MG63 (cell line): ENCODE measurements around the gene UGT2A2. TPM values are rescaled to one million over a fixed set of nuclear protein-coding genes. Genes with fewer than 3 reads are reported as not detected.

ENCODE experiments used
- DNase-seq: peaks from one replicate; pipeline ENCODE4 v3.0.0-alpha.2; 2020
- H3K27me3 ChIP-seq: fragments of 250-450 bp; sonication (Bioruptor Pico); 2 replicates; pipeline ENCODE4 v1.5.1; 2020; ENCODE audit warnings: mild to moderate bottlenecking, moderate library complexity
- H3K36me3 ChIP-seq: fragments of 250-450 bp; sonication (Bioruptor Pico); 2 replicates; pipeline ENCODE4 v1.5.1; 2020; ENCODE audit warnings: mild to moderate bottlenecking, moderate library complexity
- H3K4me3 ChIP-seq: fragments of 250-450 bp; sonication (Bioruptor Pico); 2 replicates; pipeline ENCODE4 v1.5.1; 2020; ENCODE audit warnings: mild to moderate bottlenecking, moderate library complexity
- H3K9me3 ChIP-seq: fragments of 250-450 bp; sonication (Bioruptor Pico); 2 replicates; pipeline ENCODE4 v1.5.1; 2020; ENCODE audit warnings: mild to moderate bottlenecking, moderate library complexity
- total RNA-seq: library from RNA; depleted of rRNA; stranded (reverse); fragments of >200 nt; shearing (Covaris generic); gene quantifications from 2 replicates; pipeline ENCODE4 v1.2.3, GENCODE V29; 2014; ENCODE audit warnings: low replicate concordance; rRNA removed

Gene UGT2A2
- total RNA-seq, 1 experiment from 2014 or later: not detected

DNA sequence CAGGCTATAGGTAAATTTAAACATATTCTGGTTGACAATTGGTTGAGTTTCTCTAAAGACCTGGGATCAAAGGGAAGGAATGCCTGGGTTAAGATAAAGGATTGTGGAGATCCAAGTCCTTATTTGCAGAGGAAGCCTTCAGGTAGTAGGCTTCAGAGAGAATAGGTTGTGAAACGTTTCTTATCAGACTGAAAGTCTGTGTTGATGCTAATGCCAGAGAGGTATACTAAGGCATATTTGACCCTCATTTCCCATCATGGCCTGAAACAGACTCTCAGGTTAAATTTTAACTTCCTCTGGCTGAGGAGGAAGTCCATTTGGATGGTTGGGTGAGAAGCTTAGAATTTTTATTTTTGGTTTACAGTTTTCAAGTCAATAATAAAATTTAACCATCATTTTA is 48.1 kb downstream of the UGT2A2 start:
- DNase-seq: no peak
- H3K9me3 ChIP-seq: no peaks in the 10 kb centered on the region
- H3K27me3 ChIP-seq: no peaks in the 10 kb centered on the region
- no peaks in the 10 kb centered on the region for H3K36me3 ChIP-seq
- H3K4me3 ChIP-seq: no peak overlapping the region

DNA sequence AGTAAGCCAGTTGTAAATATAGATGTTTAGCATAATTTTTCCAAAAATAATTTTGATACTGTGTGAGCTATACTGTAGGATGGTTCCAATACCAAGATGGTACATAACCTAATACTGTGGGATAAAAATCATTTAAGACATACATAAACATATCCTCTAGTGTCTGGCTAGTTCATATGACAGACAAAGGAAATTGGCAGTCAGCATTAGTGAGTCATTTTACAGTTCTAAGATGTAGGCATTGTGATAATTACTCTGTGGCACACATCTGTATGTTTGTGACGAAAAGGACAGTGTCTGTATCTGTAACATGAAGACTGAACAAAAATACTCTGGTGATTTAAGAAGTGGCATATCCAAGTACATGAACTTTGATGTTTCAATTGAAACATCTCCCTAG is 49.6 kb downstream of the UGT2A2 start:
- no peak overlapping the region for H3K4me3 ChIP-seq

DNA sequence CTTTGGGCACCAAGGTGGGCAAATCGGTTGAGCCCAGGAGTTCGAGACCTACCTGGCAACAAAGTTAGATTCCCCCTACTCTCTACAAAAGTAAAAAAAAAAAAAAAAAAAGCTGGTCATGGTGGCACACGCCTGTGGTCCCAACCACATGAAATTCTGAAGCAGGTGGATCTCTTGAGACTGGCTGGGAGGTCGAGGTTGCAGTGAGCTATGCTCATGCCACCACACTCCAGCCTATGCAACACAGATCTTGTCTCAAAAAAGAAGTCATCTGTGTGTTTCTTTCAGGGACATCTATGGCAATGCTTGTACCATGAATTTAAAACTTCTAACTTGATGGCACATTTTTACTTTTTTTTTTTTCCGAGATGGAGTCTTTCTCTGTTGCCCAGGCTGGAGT is 55.3 kb downstream of the UGT2A2 start:
- H3K9me3 ChIP-seq: no peaks in the 10 kb centered on the region
- H3K36me3 ChIP-seq: no peaks in the 10 kb centered on the region
- no peak for DNase-seq
- no peak overlapping the region for H3K4me3 ChIP-seq
- no peaks in the 10 kb centered on the region for H3K27me3 ChIP-seq

More for the DNA sequence above, 49.6 kb downstream of the UGT2A2 start:
- Histone ChIP-seq H3K27me3 (no peaks in the 10 kb centered on the region), H3K9me3 (no peaks in the 10 kb centered on the region), H3K36me3 (no peaks in the 10 kb centered on the region)
- DNase-seq: no peak

DNA sequence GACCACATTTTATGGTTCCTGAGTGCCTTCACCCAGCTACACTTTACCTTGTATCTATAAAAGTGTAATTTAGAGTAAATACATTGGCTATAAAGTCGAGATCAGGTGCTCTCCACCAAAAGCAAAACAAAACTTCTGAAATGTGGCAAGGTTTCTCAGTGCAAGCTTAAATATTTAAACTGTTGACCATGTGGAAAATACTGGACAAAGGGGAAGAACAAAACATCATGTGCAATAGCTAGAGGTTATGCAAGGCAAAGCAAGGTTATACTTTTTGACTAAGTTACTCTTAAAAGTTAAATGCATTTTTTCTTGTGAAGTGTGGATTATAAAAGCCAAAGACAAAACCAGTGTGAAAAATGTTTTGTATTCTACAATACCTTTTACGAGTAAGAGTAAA is 55.9 kb downstream of the UGT2A2 start:
- Histone ChIP-seq H3K36me3 (no peaks in the 10 kb centered on the region), H3K27me3 (no peaks in the 10 kb centered on the region), H3K9me3 (no peaks in the 10 kb centered on the region), H3K4me3 (no peak overlapping the region)
- no peak for DNase-seq

DNA sequence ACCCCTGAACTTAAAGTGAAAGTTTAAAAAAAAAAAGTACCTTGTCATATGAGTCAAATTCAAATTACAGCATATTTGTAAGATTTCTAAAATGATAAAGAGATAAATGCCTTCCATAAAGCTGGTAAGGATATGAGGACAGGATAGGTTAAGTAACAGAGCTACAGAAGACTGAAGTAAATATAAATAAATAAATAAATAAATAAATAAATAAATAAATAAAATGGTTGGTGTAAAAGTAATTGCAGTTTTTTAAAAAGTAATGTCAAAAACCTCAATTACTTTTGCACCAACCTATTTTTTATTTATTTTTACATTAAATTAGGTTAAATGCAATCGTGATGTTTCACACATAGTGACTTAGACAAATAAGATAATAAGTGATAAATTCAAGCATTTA is 62.2 kb downstream of the UGT2A2 start:
- Histone ChIP-seq H3K36me3 (no peaks in the 10 kb centered on the region), H3K27me3 (no peaks in the 10 kb centered on the region)
- no peak for DNase-seq

DNA sequence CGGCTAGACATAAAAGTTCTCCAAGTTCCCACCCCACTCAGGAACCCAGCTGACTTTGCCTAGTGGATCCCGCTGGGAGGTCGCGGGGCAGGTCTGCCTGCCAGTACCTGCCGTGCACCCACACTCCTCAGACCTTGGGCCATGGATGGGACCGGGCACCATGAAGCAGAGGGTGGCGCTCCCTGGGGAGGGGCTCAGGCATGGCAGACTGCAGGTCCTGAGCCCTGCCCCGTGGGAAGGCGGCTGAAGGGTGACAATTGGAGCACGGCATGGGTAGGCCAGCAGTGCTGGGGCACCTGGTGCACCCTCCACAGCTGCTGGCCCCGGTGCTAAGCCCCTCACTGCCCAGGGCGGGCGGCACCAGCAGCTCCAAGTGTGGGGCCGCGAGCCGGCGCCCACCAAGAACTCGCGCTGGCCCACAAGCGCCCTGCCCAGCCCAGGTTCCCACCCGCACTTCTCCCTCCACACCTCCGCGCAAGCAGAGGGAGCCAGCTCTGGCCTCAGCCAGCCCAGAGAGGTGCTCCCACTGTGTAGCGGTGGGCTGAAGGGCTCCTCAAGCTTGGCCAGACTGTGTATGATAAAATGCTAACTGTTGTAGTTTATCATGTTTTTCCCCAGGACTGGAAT is 63.1 kb downstream of the UGT2A2 start:
- Histone ChIP-seq H3K36me3 (no peaks in the 10 kb centered on the region), H3K4me3 (no peak overlapping the region), H3K9me3 (no peaks in the 10 kb centered on the region), H3K27me3 (no peaks in the 10 kb centered on the region)
- DNase-seq: no peak

More for the DNA sequence above, 62.2 kb downstream of the UGT2A2 start:
- no peaks in the 10 kb centered on the region for H3K9me3 ChIP-seq
- H3K4me3 ChIP-seq: no peak overlapping the region

DNA sequence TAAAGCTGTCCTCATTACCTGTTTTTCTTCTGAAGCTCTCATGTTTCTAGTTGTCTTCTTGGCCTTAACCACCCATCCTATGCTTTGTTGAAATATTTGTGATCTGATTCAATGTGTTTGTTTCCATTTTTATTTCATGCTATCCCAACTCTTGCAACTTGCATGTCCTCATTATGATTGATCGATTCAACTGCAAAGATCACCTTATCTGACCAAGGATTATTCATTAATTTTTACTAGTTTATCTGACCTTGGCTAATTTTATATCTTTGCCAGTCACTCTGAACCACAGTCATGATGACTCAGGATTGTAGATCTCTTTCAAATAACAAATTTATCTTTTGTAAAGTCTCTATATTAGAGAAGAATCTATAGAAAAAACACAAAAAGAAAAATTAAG is 70.7 kb downstream of the UGT2A2 start:
- Histone ChIP-seq H3K27me3 (no peaks in the 10 kb centered on the region), H3K4me3 (no peak overlapping the region), H3K36me3 (no peaks in the 10 kb centered on the region), H3K9me3 (no peaks in the 10 kb centered on the region)
- no peak for DNase-seq

DNA sequence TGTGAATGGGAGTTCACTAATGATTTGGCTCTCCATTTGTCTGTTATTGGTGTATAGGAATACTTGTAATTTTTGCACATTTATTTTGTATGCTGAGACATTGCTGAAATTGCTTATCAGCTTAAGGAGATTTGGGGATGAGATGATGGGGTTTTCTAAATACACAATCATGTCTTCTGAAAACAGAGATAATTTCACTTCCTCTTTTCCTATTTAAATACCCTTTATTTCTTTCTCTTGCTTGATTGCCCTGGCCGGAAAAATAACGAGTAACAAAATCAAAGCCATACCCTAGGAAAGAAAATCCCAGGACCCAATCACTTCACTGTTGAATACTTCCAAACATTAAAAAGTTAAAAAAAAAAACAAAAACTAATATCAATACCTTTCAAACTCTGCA is 76.0 kb downstream of the UGT2A2 start:
- no peak for DNase-seq
- no peaks in the 10 kb centered on the region for H3K9me3 ChIP-seq
- H3K36me3 ChIP-seq: no peaks in the 10 kb centered on the region
- no peak overlapping the region for H3K4me3 ChIP-seq
- no peaks in the 10 kb centered on the region for H3K27me3 ChIP-seq

DNA sequence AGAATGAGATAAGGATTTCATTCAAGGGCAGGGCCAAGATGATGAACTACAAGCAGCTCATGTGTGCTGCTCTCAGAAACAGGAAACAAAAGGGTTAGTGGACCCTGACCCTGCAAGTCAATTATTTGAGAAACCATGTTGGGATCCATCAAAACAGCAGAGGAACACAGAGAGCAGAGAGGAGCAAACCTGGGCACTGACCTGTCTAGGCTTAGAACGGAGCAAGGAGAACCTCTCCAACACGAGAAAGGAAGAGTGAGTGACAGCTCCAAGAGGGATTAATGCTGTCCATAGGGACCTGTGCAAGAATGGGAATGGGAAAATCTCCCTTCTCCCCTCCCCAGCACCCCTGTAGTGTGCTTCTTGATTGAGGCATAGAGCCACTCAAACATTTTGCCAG is 89.8 kb downstream of the UGT2A2 start:
- Histone ChIP-seq H3K9me3 (no peaks in the 10 kb centered on the region), H3K4me3 (no peak overlapping the region), H3K27me3 (no peaks in the 10 kb centered on the region), H3K36me3 (no peaks in the 10 kb centered on the region)
- no peak for DNase-seq

DNA sequence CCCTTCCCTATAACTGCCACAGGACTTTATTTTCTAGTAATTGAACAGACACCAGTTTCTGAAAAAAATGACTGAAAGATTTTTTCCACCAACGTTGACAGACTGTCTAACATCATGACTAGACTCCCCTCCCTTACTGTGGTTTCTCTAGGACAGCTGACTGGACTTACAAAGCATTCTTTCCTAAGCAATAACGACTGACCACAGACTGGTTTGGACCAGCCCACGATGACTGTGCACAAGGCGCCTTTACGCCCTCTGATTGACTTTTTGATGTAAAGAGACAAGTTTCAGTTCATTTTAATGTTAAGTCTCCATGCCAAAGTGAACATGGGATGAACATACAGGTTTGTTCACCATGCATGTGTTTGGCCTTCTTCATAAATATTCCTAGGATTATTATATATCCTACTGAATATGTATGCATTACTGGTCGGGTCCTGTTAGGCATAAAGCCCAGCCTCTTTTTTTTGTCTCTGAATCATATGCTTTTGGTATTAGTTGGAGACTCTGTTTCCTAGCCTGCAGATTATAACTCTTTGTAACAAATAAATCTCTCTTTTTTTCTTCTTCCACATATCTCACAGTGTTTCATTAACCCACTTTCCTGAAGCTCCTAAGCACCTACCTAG is 93.2 kb downstream of the UGT2A2 start:
- Histone ChIP-seq H3K27me3 (no peaks in the 10 kb centered on the region), H3K4me3 (no peak overlapping the region), H3K36me3 (no peaks in the 10 kb centered on the region), H3K9me3 (no peaks in the 10 kb centered on the region)
- DNase-seq: no peak

Other genes starting within 250 kb of the UGT2A2 start
- gene UGT2B4, start 143.7 kb downstream of the UGT2A2 start, total RNA-seq: not detected in 2 replicates
- gene UGT2A1, start 13.6 kb upstream of the UGT2A2 start, total RNA-seq: not detected in 2 replicates
- 0.03 TPM in 1 of 2 replicates, not detected in the other for gene SULT1B1, start 121.0 kb upstream of the UGT2A2 start, total RNA-seq
- gene SULT1E1, start 220.5 kb upstream of the UGT2A2 start, total RNA-seq: not detected in 2 replicates